SK-N-DZ (cell line): Measurements from ENCODE around the gene CARM1.
"Not testable (repeated sequence)": the region's sequence is repeated elsewhere in the genome, so short reads cannot be mapped to it uniquely, and the experiment has no call there.

Source experiments
- DNase-seq: peaks from one replicate; pipeline ENCODE4 v3.0.0-alpha.2; 2015; ENCODE audit warnings: low spot score

The CARM1 gene

DNA sequence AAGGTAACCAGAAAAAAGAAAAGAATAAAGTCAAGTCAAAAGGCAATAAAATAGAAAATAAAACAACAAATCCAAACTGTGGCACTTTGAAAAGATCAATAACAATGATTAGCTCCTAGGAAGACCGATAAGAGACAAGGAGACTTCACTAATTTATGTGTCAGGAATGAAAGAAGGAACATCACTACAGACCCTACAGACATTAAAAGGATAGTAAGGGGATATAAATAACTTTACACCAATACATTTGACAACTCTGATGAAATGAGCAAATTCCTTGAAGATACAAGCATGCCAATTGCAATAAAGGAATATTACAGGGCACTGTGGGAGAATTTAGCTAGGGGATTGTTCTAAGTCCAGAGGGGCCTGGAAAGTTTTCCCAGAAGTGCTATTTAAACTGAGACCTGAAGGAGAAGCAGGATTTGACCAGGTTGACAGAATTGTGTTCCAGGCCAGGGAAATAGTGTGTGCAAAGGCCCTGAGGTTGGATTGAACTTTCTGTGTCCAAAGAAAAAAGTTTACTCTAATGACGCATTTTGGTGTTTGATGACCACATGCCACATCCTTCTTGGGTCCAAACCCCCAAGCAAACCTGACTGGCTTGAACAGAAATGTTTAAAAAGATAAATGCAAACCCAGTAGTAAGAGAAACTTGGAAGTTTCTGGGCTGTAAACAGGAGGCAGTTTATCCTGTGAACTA lies 24.7 kb upstream of the CARM1 start:
- DNase-seq: no peak

DNA sequence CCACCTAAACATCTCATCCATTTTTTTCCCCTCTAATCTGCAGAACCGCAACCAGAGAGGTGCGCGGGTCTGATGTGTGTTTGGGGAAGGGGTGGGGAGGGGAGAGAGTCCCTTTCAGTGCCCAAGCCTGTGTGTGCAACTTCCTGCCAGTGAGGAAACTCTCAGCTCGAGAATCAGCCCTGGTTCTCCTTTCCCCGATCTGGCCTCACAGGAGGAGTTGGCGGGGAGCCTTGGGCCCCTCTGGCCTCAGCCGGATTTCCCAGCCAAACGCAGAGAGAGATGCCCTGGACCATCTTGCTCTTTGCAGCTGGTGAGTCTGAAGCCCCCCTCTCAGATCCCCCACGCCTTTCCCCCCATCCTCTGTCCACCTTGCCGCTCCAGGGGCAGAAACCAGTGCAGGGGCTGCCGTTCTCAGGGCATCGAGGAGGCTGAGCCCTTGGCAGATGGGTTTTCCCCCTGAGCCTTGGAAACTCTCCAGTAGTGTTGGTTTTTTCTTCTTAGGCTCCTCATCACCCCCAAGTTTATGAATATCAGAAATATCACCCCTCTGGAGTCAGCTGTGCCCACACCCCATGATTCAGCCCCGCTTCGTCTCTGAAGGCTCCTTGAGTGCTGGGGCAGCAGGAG lies 23.0 kb upstream of the CARM1 start, which contains the start of gene C19orf38:
Gene C19orf38, plus strand, starts transcription at position 186 of the 627 bp plus-strand sequence. Its CDS starts 94 bp downstream, at position 280.
- DNase-seq: no peak

DNA sequence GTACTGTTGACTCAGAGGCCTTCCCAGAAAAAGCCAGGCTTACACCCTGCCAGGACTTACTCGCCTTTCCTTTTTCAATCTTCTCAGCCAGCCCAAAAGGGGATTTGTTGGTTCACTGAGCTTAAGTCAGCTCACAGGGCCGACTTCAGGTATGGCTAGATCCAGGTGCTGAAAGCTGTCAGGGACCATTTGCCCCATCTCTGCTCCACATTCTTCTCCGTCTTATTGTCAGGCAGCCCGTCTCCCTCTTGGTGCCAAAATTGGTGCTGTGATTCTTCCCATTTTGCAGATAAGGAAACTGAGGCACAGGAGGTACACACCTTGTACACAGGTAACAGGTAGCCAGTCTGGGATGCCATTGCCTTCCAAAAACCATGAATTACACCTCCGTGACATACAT lies 20.7 kb upstream of the CARM1 start:
- DNase-seq: no peak

DNA sequence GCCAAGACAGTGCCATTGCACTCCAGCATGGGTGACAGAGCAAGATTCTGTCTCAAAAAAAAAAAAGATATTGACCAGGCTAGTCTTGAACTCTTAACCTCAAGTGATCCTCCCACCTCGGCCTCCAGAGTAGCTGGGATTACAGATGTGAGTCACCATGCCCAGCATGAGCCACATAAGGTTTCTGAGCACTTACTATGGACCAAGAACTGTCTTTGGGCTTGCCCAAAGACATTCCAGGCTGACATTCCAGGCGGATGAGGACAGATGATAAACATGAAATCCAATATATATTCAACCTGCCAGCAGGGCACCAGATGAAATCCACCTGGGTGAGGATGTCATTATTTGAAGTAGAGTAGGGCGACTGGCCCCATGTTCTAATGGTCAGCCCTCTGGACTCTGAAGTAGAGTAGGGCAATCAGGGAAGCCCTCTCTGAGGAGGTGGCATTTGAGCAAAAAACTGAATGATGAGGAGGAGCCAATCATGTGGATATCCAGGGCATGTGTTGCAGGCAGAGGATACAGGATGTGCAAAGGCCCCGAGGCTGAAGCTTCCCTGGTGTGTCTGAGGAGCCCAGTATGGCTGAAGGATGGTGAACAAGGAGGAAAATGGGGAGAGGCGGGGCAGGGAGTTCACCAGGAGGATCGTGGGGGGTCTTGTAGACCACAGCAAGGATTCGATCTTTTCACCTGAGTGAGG lies 19.1 kb upstream of the CARM1 start:
- no peak for DNase-seq

DNA sequence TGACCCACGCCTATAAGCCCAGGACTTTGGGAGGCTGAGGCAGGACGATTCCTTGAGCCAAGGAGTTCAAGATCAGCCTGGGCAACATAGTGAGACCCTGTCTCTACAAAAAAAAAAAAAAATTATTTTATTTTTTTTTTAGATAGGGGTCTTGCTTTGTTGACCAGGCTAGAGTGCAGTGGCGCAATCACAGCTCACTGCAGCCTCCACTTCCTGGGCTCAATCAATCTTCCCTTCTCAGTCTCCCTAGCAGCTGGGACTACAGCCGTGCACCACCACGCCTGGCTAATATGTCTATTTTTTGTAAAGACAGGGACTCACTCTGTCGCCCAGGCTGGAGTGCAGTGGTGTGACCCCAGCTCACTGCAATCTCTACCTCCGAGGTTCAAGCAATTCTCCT lies 18.4 kb upstream of the CARM1 start:
- no peak for DNase-seq

DNA sequence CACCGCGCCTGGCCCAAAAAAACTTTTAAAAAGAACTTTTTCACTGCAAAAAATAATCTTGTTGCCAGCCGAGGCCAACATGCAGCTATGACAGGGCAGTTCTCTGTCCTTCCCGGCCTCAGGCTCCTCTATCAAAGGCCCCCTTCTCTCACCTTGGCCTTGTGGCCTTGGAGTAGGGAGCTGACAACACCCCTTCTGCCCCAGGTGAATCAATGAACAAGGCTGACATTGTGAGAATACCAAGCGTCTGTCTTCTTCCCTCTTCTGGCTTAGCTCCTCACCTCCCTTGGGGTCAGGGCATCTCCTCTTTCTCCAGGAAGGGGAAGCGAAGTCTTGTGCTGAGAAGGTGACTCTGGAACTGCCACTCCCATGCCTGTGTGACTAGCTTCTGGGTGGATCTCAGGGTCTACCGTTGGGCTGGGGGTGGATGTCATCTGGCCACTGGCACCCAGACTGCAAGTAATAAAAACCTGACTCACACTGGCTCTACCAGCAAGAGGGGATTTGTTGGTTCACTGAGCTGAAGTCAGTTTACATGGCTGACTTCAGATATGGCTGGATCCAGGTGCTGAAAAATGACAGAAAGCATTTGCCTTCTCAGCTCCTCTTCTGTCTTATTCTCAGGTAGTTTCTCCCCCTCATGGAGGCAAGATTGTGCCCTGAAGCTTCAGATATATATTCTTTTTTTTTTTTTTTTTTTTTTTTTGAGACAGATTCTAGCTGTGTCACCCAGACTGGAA lies 16.8 kb upstream of the CARM1 start:
- no peak for DNase-seq

DNA sequence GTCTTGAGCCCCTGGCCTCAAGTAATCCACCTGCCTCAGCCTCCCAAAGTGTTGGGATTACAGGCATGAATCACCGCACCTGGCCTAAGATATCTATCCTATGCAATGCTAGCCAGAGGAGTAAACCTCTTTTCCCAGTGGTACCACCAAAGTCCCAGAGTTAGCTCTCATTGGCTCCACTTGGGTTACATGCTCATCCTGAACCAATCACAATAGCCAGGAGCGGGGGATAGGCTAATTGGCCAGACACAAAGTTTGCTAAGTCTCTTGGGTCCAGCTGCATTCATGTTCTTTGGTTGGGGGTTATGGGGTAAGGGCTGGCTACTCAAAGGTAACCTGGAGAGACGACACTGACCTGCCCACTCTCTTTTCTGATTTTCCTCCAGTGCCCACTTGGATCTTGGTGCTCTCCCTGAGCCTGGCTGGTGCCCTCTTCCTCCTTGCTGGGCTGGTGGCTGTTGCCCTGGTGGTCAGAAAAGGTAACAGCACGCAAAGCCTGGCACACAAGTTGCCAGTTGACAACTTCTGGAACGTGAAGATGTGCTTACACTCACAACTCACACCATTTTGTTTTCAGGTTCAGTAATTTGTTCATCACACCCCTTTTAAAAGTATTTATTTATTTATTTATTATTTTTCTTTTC lies 15.4 kb upstream of the CARM1 start:
- no peak for DNase-seq

DNA sequence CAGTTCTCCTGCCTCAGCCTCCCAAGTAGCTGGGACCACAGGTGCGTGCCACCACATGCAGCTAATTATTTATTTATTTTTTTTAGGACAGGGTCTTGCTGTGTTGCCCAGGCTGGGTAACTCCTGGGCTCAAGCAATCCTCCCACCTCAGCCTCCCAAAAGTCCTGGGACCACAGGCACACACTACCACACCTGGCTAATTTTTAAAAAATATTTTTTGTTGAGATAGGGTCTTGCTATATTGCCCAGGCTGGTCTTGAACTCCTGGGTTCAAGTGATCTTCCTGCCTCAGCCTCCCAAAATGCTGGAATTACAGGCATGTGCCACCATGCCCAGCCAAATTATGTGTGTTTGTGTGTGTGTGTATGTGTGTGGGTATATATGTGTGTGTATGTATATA lies 14.5 kb upstream of the CARM1 start:
- not testable (repeated sequence) for DNase-seq

DNA sequence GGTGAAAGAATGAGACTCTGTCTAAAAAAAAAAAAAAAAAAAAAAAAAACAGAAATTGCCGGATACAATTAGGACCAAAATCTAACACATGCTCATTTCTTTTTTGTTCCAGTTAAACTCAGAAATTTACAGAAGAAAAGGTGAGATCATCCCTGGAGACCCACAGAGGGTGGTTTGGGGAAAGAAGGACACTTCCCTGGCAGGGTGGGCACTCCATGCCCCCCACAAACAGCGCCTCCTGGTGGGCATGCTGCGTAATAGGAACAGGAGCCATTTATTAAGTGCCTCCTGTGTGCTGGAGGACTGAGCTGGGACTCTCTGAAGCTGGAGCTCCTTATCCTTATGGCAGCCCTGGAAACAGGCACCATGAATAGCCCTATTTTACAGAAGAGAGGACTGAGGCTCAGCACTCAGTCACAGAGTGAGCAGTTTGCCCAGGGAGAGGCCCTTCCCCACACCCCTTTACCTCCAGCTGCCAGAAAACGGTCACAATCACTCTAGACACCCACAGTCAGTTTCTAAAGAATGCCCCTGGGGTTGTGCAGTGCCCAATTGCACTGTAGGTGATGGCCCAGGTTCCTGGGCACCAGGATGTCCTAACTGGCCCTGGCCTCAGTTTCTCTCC lies 13.0 kb upstream of the CARM1 start:
- no peak for DNase-seq

DNA sequence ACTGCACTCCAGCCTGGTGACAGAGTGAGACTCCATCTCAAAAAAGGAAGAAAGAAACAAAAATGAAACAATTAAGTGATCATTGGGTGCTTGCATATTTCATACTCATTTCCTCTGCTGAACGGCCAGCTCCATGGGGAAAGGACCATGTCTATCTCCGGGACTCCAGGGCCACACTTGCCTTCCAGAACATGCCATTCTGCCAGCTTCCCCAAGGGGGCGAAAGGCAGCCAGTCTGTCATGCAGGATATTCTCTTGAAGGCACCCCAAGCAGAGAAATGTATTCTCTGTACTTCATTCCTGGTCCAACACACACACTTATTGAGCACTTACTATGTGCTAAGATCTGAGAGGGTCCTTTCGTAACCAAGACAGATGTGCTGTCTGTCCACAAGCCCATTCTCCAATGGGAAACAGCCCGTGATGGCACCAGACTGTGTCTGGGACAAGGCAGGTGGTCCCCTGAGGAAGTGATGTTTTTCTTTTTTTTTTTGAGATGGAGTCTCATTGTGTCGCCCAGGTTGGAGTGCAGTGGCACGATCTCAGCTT lies 10.2 kb upstream of the CARM1 start:
- DNase-seq: no peak

DNA sequence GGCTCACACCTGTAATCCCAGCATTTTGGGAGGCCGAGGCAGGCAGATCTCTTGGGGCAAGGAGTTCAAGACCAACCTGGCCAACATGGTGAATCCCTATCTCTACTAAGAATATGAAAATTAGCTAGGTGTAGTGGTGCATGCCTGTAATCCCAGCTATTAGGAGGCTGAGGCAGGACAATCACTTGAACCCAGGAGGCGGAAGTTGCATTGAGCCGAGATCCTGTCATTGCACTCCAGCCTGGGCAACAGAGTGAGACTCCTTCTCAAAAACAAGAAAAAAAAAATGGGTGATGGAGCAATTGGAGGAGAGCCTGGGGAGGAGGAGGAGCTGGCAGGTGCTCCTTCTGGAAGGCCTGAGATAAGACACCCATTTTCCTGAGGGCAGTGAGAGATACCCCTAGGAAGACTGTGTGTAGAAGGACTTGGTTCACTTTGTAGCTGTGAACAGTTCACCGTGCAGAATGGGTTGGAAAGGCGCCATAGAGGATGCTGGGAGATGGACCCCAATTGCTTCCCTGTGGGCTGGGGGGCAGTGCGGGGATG lies 8.7 kb upstream of the CARM1 start:
- no peak for DNase-seq

DNA sequence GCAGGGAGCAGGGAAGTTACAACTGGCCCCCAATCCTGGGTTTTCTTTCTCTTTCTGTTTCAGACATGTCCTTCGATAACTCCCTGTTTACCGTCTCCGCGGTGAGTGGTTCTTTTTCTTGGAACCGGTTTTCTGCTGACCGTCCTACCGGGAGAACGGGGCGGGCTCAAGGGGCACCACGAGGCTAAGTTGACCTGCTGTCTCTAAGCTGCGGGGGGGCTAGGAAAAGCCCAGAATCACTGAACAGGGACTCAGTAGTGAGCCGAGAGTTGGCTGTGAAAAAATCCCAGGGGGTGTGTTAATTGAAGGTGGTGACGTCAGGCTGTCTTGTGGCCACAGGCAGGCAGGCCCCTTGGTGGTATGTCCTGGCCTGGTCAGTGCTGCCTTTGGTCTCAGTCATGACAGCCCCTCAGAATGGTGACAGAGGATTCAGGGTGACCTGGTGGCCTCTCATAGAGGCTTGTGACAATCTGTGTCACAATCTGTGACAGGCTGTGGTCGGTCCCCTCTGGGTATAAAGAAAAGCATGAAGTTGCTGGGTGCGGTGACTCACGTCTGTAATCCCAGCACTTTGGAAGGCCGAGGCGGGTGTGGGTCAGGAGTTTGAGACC lies 8.1 kb upstream of the CARM1 start:
- DNase-seq: no peak

DNA sequence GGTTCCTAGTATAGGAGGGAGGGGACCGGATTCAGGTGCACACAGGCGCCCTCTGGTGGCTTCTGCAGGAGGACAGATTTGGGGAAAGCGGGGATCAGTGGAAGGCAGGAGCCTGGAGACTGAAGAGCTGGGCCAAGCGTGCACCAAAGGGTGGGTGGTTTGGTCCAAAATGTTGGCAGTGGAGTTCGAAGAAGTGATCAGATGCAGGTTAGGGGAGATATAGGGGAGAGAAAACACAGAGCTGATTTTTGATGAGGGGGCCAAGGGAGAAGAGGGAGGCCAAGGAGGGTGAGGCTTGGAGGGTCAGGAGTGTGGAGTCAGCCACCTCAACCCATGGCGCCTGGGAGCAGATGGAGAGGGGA lies 6.8 kb upstream of the CARM1 start:
- peak; percentile 77 for DNase-seq

DNA sequence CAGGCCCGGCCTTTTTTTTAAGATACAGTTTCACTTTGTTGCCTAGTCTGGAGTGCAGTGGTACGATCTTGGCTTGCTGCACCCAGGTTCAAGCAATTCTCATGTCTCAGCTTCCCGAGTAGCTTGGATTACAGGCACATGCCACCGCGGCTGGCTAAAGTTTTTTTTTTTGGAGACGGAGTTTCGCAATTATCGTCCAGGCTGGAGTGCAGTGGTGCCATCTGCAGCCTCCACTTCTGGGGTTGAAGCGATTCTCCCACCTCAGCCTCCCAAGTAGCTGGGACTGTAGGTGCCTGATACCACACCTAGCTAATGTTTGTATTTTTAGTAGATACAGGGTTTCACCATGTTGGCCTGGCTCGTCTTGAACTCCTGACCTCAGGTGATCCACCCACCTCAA lies 4.9 kb upstream of the CARM1 start:
- no peak for DNase-seq

DNA sequence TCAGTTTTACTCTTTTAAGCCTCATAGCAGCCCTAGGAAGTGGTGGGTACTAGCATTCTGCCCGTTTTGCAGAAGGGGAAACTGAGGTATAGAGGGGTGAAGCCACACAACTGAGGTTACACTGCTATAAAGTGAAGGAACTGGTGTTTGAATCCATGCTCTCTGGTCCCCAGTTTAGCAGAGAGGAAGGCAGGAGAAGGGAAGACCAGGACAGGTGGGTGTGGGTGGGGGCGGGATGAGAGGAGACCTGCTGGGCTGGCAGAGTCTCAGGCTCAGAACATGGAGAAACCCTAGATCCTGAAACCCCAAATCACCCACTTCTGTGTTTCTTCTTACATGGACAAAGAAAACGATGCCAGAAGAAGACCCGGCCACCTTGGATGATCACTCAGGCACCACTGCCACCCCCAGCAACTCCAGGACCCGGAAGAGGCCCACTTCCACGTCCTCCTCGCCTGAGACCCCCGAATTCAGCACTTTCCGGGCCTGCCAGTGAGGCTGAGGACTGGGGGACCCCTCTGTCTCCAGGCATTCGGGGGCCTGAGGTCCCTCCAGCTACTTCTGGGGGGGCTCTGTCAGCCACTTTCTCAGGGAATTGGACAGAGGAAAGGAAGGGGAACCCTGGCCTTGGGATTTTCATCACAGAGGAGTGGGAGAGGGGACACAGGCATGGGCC lies 2.3 kb upstream of the CARM1 start:
- no peak for DNase-seq

DNA sequence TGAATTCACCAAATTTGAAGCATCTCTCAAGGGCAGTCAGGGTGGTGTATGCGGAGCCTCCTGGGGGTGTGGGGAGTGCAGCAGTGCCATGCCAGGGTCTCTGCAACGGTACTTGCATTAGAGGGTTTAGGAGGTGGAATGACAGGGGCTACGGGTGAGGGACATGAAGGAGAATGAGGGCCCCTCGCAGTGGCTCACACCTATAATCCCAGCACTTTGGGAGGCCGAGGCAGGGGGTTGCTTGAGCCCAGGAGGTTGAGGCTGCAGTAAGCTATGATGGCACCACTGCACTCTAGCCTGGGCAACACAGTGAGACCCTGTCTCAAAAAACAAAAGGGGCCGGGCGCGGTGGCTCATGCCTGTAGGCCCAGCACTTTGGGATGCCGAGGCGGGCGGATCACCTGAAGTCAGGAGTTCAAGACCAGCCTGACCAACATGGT lies 1.5 kb upstream of the CARM1 start:
- not testable (repeated sequence) for DNase-seq

DNA sequence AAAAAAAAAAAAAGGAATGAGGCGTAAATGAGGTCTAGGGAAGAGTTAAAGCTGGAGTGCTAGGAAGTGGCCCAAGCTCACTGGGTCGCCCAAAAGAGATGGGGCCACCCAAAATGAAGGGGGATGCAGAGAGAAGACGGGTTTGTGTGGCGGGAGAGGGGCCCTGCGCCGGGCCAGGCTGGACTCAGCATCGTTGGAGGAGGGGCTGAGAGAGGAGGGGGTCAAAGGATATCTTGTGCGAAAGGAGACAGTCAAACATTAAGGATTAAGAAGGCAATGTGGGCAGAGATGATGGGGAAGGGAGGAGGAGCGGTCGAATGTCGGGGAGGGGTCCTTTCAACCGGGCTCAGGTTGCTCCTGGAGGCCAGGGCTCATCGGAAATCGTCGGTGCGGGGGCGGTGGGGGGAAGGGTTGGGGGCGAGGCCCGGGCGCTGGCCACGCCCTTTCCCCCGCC lies 825 bp upstream of the CARM1 start:
- DNase-seq: no peak

DNA sequence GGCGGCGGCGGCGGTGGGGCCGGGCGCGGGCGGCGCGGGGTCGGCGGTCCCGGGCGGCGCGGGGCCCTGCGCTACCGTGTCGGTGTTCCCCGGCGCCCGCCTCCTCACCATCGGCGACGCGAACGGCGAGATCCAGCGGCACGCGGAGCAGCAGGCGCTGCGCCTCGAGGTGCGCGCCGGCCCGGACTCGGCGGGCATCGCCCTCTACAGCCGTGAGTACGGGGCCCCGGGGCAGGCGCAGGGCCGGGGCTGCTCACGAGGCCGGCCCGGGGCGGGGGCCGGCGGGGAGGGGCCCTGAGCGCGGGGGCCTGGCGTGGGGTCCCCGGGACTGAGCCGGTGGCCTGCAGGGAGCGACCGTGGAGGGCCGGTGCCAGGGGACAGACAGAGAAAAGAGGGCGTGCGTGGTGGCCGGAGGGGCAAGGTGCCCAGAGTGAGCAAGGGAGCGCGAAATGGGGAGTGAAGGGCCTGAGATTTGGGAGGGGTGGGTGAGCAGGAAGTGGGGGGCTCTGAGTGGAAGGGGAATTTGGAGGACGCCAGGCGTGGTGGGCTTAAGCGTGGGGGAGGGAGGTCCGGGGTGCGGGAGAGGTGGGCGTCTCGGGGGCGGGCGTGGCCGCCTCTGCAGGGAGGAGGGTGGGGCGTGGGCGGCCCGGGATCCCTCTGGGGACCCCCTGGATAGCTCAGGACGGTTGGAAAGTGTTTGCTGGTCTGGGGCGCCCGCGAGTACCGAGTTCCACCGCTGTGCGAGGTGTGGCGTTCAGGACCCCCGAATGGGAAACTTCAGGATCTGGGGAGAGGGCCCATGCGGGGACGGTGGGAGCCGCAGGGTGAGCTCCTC lies 575 bp downstream of the CARM1 start:
- DNase-seq: peak; percentile 29
